ENCODE results near the gene SPRED2.

Gene SPRED2

DNA sequence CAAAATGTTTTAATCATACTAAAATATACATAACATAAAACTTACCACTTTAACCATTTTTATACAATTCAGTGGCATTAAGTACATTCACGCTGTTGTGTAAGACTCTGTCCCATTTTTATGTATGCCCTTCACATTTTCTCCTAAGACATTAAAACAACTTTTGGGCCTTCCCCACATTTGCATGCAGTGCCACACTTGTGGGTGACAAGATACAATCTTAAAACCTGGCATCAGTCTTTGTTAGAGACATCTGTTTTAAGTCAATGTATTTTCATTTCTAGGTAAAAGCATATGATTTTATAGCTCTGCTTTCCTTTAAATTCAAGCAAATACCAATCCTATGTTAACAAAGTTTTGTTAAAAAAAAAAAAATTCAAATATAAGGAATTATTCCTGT, 17.3 kb downstream of the SPRED2 start:
- no peak for DNase-seq (ENCODE audit: low read depth, low spot score)

GRCh38 chr2:65413610-65414009, 18.8 kb downstream of the SPRED2 start:
- DNase-seq (ENCODE audit: low read depth, low spot score): no peak

DNA sequence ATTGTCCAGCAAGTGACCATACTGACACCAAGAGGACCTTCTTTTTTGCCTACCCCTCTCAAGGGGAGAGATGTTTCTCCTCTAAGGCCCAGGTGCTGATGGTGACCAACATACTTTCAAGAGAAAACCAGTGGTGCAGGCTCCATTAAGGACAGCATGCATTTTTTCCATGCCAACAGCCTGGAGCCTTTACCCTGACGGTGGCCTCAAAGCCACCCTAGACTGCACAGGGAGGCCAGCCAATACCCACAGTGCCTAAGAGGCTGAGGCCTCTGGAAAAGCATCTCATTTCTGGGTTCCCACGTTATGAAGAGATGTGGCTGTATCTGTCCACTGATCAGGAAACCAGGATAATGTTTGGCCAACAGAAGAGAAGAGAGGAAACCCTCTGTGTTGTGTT, 19.3 kb downstream of the SPRED2 start:
- DNase-seq (ENCODE audit: low read depth, low spot score): no peak

DNA sequence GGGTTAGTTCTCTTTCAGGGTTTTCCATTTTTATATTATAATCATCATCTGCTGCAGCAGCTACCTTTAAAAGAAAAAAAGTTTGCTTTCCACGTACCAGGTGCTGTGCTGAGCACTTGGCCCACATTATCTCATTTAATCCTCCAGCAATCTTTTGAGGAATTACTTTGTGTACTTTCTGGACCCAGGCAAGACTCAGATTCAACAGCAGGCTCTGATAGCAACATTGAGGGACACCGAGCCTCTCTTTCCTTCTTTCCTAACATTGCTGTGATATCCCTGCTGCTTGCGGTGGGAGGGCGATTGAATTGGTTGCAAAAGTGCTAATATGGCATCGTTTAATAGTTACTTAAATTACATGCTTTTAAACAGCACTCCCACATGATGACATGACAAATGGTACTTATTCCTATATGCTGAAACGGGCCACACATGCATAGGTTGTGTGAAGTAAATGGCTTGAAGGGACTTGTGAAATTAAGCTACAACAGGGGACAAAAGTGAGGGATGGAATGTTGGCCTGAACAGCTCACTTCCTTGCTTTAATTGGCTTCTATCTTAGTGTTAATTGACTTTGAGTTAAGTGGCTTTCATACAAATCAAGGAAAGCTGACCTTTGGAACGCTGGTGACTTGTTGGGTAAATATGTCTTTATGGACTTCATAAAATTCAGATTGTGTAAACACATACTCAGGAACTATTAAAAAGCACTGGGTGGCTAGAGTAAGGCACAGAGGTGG, 21.2 kb downstream of the SPRED2 start:
- DNase-seq (ENCODE audit: low read depth, low spot score): no peak

- DNase-seq (ENCODE audit: low read depth, low spot score): no peak
These were observed 23.4 kb downstream of the SPRED2 start for GRCh38 chr2:65409045-65409444.

- no peak for DNase-seq (ENCODE audit: low read depth, low spot score)
These were observed 25.2 kb downstream of the SPRED2 start for GRCh38 chr2:65407240-65407639.

- no peak for DNase-seq (ENCODE audit: low read depth, low spot score)
These were observed 27.3 kb downstream of the SPRED2 start for GRCh38 chr2:65404988-65405697.

DNA sequence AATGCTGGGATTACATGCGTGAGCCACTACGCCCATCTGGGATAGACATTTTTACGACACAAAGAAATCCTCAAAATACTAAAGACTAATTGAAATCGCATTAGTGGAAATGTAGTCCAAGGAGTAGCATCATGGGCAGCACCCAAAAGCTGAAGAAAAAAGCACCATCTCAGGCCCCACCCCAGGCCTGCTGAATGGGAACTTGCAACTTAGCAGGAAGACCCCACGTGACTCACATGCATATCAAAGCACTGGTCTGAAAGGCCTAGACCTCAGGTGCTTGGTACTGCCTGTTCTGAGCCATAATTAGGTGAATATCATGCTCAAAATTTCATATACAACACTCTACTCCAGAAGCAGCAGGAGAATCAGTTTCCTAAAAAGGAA, 28.9 kb downstream of the SPRED2 start:
- DNase-seq (ENCODE audit: low read depth, low spot score): no peak

- no peak for DNase-seq (ENCODE audit: low read depth, low spot score)
These were observed 29.4 kb downstream of the SPRED2 start for GRCh38 chr2:65402780-65403528.

DNA sequence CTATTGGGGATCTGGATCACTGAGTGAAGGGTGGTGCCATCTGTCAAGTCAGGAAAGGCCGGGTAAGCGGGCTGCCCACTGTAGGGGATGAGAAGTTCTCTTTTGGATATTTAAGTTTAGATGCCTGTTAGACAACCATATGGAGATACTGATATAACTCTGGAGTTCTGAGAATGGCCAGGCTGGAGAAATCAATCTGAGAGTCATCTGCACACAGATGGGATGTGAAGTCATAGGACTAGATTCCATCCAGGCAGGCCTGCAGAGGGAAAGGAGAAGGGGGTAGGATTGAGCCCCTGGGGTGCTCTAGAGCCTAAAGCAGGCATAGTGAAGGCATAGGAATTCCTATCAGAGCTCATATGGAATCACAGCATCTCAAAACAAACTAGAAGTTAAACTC, 30.1 kb downstream of the SPRED2 start:
- no peak for DNase-seq (ENCODE audit: low read depth, low spot score)

- no peak for DNase-seq (ENCODE audit: low read depth, low spot score)
These were observed 35.3 kb downstream of the SPRED2 start for GRCh38 chr2:65397122-65397521.

- DNase-seq (ENCODE audit: low read depth, low spot score): no peak
These were observed 35.9 kb downstream of the SPRED2 start for GRCh38 chr2:65396348-65397026.

GRCh38 chr2:65395621-65396347, 36.6 kb downstream of the SPRED2 start:
- no peak for DNase-seq (ENCODE audit: low read depth, low spot score)

DNA sequence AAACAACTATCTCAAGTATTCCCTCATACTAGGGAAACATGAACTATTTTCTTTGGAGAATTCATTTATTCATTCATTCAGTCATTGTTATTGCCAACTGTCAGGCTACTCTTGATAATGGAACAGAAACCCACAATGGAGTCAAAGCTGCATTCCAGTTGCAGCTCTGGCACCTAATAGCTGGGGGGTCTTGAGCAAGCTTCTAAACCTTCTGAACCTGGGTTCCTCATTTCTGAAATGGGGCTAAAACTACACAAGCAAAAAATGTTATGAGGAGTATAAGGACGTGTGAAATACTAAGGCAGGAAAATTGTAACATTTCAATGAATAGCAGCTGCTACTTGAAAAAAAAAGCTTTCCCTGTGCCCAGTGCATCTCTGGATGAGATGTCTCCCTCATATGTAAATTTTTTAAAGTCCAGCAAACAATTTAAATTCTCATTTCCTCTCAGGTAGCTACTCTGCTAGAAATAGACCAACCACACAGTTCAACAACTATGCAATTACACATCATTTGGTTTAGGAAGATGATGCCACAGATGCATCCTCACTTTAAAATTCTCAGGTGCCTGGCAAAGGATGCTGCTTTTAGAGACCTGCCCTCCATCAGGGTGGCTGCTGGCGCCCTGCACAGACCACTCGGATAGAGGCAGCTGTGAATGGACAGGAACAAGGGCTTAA, 38.5 kb downstream of the SPRED2 start:
- no peak for DNase-seq (ENCODE audit: low read depth, low spot score)

GRCh38 chr2:65393046-65393445, 39.4 kb downstream of the SPRED2 start:
- DNase-seq (ENCODE audit: low read depth, low spot score): no peak

DNA sequence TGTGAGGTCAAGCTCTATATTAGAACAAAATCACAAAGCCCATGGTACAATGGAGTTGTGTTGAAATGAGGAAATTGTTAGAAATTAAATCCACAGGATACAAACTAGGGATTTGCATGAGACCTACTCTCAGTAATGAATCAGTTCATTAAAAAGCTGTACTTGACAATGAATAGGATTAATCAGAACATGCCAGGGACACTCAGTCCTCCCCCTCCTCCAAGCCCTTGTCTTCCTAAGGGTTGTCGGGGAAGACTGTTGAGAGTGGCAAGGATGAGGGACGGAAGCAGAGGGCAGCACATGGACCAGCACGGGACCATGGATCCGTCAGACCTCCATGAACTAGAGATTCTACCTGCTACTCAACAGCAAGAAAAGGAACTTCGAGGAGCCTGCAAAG, 39.8 kb downstream of the SPRED2 start:
- no peak for DNase-seq (ENCODE audit: low read depth, low spot score)

DNA sequence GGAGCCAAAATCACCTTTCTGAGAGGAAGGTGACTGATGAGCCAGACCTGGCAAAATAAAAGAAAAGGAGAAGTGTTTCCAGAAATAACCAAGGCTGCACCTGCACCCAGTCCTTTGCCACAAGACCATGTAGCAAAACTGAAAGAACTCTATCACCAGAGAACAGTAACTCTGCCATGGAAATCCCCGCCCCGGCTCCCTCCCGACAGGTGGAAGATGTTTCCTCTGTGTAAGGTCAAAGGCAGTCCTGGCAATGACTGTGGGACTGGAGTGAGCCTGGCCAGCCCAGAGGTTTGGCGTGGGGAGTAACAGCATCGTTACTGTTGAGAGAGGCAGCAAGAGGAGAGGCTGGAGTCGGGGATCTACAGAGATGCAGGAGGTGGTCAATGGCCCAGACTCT, 42.3 kb downstream of the SPRED2 start:
- DNase-seq (ENCODE audit: low read depth, low spot score): no peak

GRCh38 chr2:65389476-65389875, 42.9 kb downstream of the SPRED2 start:
- no peak for DNase-seq (ENCODE audit: low read depth, low spot score)

GRCh38 chr2:65388596-65389390, 43.6 kb downstream of the SPRED2 start:
- DNase-seq (ENCODE audit: low read depth, low spot score): no peak

GRCh38 chr2:65388051-65388531, 44.3 kb downstream of the SPRED2 start:
- DNase-seq (ENCODE audit: low read depth, low spot score): no peak

All from ELF-1 (cell line).